GM23248 (cell line): Measurements from ENCODE around the gene TENT4A.

Experiments
- EZH2 ChIP-seq: fragments of 200-600 bp; sonication (generic); IDR thresholded peaks from 2 replicates; pipeline ENCODE4 v1.6.1; 2018; ENCODE audit warnings: antibody characterized with exemption, mild to moderate bottlenecking; ENCODE audit not compliant: insufficient read depth, poor library complexity, severe bottlenecking
- EZH2phosphoT487 ChIP-seq: fragments of 200-600 bp; sonication (generic); IDR thresholded peaks from 2 replicates; pipeline ENCODE4 v1.6.1; 2018; ENCODE audit warnings: antibody characterized with exemption, moderate library complexity, mild to moderate bottlenecking, low read depth; ENCODE audit not compliant: insufficient read depth

- TF ChIP-seq EZH2 (no peak), EZH2phosphoT487 (no peak)
Measured at GRCh38 chr5:6723816-6724300, 10.6 kb downstream of the TENT4A start.
